WTC11 (cell line): ENCODE data around the gene PTPRG. TPM values are rescaled to one million over a fixed set of nuclear protein-coding genes. Genes with fewer than 3 reads are reported as not detected.

Source experiments
- ATAC-seq: fragments of 200-7000 bp; cut with Tn5 transposase; 2 replicates; pipeline ENCODE4 v1.10.0; 2021; ENCODE audit warnings: mild to moderate bottlenecking, moderate library complexity
- CTCF ChIA-PET: fragments of 300-600 bp; sonication (Branson Sonifier 250); formaldehyde crosslinking; loops from one replicate; lab custom pipeline; 2021; ENCODE audit warnings: antibody characterized with exemption; lab: Charles Lee
- POLR2A ChIA-PET: fragments of 350-600 bp; sonication (Branson Sonifier 250); formaldehyde crosslinking; loops from one replicate; lab custom pipeline; 2021; ENCODE audit warnings: antibody characterized with exemption; lab: Charles Lee
- DNase-seq: peaks from one replicate; pipeline ENCODE4 v3.0.0; 2021; ENCODE audit warnings: low spot score
- H3K27ac Mint-ChIP-seq: 2 replicates; pipeline ENCODE4 v1.8.0; 2021; ENCODE audit warnings: mixed read lengths
- H3K27me3 Mint-ChIP-seq: 2 replicates; pipeline ENCODE4 v1.8.0; 2021; ENCODE audit warnings: low read depth, mild to moderate bottlenecking, moderate library complexity, mixed read lengths
- H3K36me3 Mint-ChIP-seq: 2 replicates; pipeline ENCODE4 v1.8.0; 2021; ENCODE audit warnings: mixed read lengths
- H3K4me1 Mint-ChIP-seq: 2 replicates; pipeline ENCODE4 v1.8.0; 2022; ENCODE audit warnings: mixed read lengths
- H3K4me3 Mint-ChIP-seq: 2 replicates; pipeline ENCODE4 v1.8.0; 2021; ENCODE audit warnings: mild to moderate bottlenecking, moderate library complexity, mixed read lengths
- H3K9me3 Mint-ChIP-seq: 2 replicates; pipeline ENCODE4 v1.8.0; 2021; ENCODE audit warnings: mixed read lengths
- ATF6 ChIP-seq: sonication (generic); formaldehyde crosslinking; IDR thresholded peaks from 2 replicates; pipeline ENCODE4 v1.8.1; 2023; ENCODE audit warnings: mild to moderate bottlenecking, missing genetic modification reagents
- CREB1 ChIP-seq: sonication (generic); formaldehyde crosslinking; IDR thresholded peaks from 2 replicates; pipeline ENCODE4 v1.8.0; 2023; ENCODE audit warnings: mild to moderate bottlenecking, missing genetic modification reagents
- E2F1 ChIP-seq: sonication (generic); formaldehyde crosslinking; IDR thresholded peaks from 2 replicates; pipeline ENCODE4 v1.8.0; 2022; ENCODE audit warnings: mild to moderate bottlenecking, missing genetic modification reagents
- E2F5 ChIP-seq: sonication (generic); formaldehyde crosslinking; IDR thresholded peaks from 2 replicates; pipeline ENCODE4 v1.8.1; 2022; ENCODE audit warnings: mild to moderate bottlenecking, moderate library complexity, missing genetic modification reagents
- ELF4 ChIP-seq: sonication (generic); formaldehyde crosslinking; IDR thresholded peaks from 2 replicates; pipeline ENCODE4 v1.8.1; 2022; ENCODE audit warnings: low read depth, mild to moderate bottlenecking, moderate library complexity, missing genetic modification reagents
- EMX1 ChIP-seq: fragments of 250-450 bp; sonication (Bioruptor Pico); IDR thresholded peaks from 2 replicates; pipeline ENCODE4 v1.8.0; 2021; ENCODE audit warnings: mild to moderate bottlenecking
- FOXP4 ChIP-seq: sonication (generic); formaldehyde crosslinking; IDR thresholded peaks from 2 replicates; pipeline ENCODE4 v1.8.0; 2022; ENCODE audit warnings: mild to moderate bottlenecking, missing genetic modification reagents
- GABPB1 ChIP-seq: sonication (generic); formaldehyde crosslinking; IDR thresholded peaks from 2 replicates; pipeline ENCODE4 v1.8.1; 2023; ENCODE audit warnings: mild to moderate bottlenecking, missing genetic modification reagents
- GTF2I ChIP-seq: fragments of 250-450 bp; sonication (Bioruptor Pico); conservative IDR thresholded peaks from 2 replicates; pipeline ENCODE4 v1.4.0; 2021; ENCODE audit warnings: mild to moderate bottlenecking
- IRF2 ChIP-seq: sonication (generic); formaldehyde crosslinking; IDR thresholded peaks from 2 replicates; pipeline ENCODE4 v1.8.0; 2022; ENCODE audit warnings: low read depth, missing genetic modification reagents, borderline replicate concordance
- JAZF1 ChIP-seq: fragments of 250-450 bp; sonication (Bioruptor Pico); IDR thresholded peaks from 2 replicates; pipeline ENCODE4 v1.9.0; 2021; ENCODE audit warnings: moderate library complexity, mild to moderate bottlenecking, inconsistent platforms
- MAX ChIP-seq: sonication (generic); formaldehyde crosslinking; IDR thresholded peaks from 2 replicates; pipeline ENCODE4 v1.8.0; 2022; ENCODE audit warnings: mild to moderate bottlenecking, missing genetic modification reagents
- MXD4 ChIP-seq: fragments of 250-450 bp; sonication (Bioruptor Pico); IDR thresholded peaks from 2 replicates; pipeline ENCODE4 v1.8.0; 2021; ENCODE audit warnings: mild to moderate bottlenecking, moderate library complexity, borderline replicate concordance
- NFATC4 ChIP-seq: fragments of 250-450 bp; sonication (Bioruptor Pico); IDR thresholded peaks from 2 replicates; pipeline ENCODE4 v1.9.0; 2021; ENCODE audit warnings: mild to moderate bottlenecking
- OVOL2 ChIP-seq: fragments of 250-450 bp; sonication (Bioruptor Pico); IDR thresholded peaks from 2 replicates; pipeline ENCODE4 v1.9.0; 2021; ENCODE audit warnings: mild to moderate bottlenecking, borderline replicate concordance
- PRRX2 ChIP-seq: fragments of 250-450 bp; sonication (Bioruptor Pico); IDR thresholded peaks from 2 replicates; pipeline ENCODE4 v1.8.0; 2021; ENCODE audit warnings: mild to moderate bottlenecking
- RORB ChIP-seq: fragments of 250-450 bp; sonication (Bioruptor Pico); IDR thresholded peaks from 2 replicates; pipeline ENCODE4 v1.9.0; 2021; ENCODE audit warnings: mild to moderate bottlenecking
- SMAD3 ChIP-seq: sonication (generic); formaldehyde crosslinking; IDR thresholded peaks from 2 replicates; pipeline ENCODE4 v1.8.0; 2022; ENCODE audit warnings: missing genetic modification reagents, mild to moderate bottlenecking, borderline replicate concordance
- TCF7 ChIP-seq: sonication (generic); formaldehyde crosslinking; IDR thresholded peaks from 2 replicates; pipeline ENCODE4 v1.8.0; 2022; ENCODE audit warnings: mild to moderate bottlenecking, low read depth, missing genetic modification reagents, moderate library complexity
- TEAD1 ChIP-seq: sonication (generic); formaldehyde crosslinking; IDR thresholded peaks from 2 replicates; pipeline ENCODE4 v1.8.0; 2022; ENCODE audit warnings: mild to moderate bottlenecking, missing genetic modification reagents
- TP53 ChIP-seq: sonication (generic); formaldehyde crosslinking; IDR thresholded peaks from 2 replicates; pipeline ENCODE4 v1.8.1; 2023; ENCODE audit warnings: mild to moderate bottlenecking, missing genetic modification reagents
- USF1 ChIP-seq: sonication (generic); formaldehyde crosslinking; IDR thresholded peaks from 2 replicates; pipeline ENCODE4 v1.8.0; 2022; ENCODE audit warnings: mild to moderate bottlenecking, missing genetic modification reagents
- ZNF121 ChIP-seq: sonication (generic); formaldehyde crosslinking; IDR thresholded peaks from 2 replicates; pipeline ENCODE4 v1.8.0; 2023; ENCODE audit warnings: missing genetic modification reagents
- ZSCAN18 ChIP-seq: fragments of 250-450 bp; sonication (Bioruptor Pico); IDR thresholded peaks from 2 replicates; pipeline ENCODE4 v2.1.2; 2022; ENCODE audit warnings: mild to moderate bottlenecking, moderate library complexity
- total RNA-seq: library from RNA; stranded (reverse); gene quantifications from 3 replicates; pipeline ENCODE4 v1.2.3, GENCODE V29; 2021

The PTPRG gene
- total RNA-seq, 1 experiment from 2014 or later: 106 TPM

GRCh38 chr3:62237286-62237948, 676.0 kb downstream of the PTPRG start:
- Mint-ChIP-seq H3K36me3 (0 out of 2 replicates have a peak, but pooled peaks cover 2% of the 10 kb centered on the region), H3K4me3 (no peak overlapping the region), H3K27me3 (no peaks in the 10 kb centered on the region), H3K27ac (no peak overlapping the region)
- ChIA-PET CTCF (interaction anchor here (0.8 kb wide), 1 partner anchor 8 kb away, joined by 3 read pairs; no protein-coding TSS in a partner anchor), POLR2A (no interaction called here)
- ATAC-seq (no peak), DNase-seq (no peak)
- no peak for TF ChIP-seq TEAD1 (CRISPR knock-in tag)
- no peak for TF ChIP-seq OVOL2 (CRISPR knock-in tag)
- TF ChIP-seq GABPB1 (CRISPR knock-in tag): no peak
- no peak for TF ChIP-seq MAX (CRISPR knock-in tag)
- no peak for TF ChIP-seq ELF4
- TF ChIP-seq, all 79 proteins: peak for 0
- Mint-ChIP-seq H3K9me3 (no peaks in the 10 kb centered on the region), H3K4me1 (peaks cover 31% of the 10 kb centered on the region)

- ATAC-seq: no peak
- CTCF ChIA-PET: no interaction called here
- no peak overlapping the region for H3K4me3 Mint-ChIP-seq
- H3K9me3 Mint-ChIP-seq: no peaks in the 10 kb centered on the region
- no peak overlapping the region for H3K27ac Mint-ChIP-seq
- no peaks in the 10 kb centered on the region for H3K27me3 Mint-ChIP-seq
- H3K4me1 Mint-ChIP-seq: peaks cover 31% of the 10 kb centered on the region
- TF ChIP-seq NFATC4 (CRISPR knock-in tag) (no peak), JAZF1 (CRISPR knock-in tag) (no peak), ZSCAN18 (CRISPR knock-in tag) (no peak), ZNF121 (CRISPR knock-in tag) (no peak), SMAD3 (CRISPR knock-in tag) (no peak), EMX1 (CRISPR knock-in tag) (no peak), RORB (CRISPR knock-in tag) (no peak), E2F5 (CRISPR knock-in tag) (no peak), TCF7 (no peak), IRF2 (CRISPR knock-in tag) (no peak), GTF2I (CRISPR knock-in tag) (no peak), TP53 (CRISPR knock-in tag) (no peak), USF1 (CRISPR knock-in tag) (no peak), PRRX2 (CRISPR knock-in tag) (no peak), MXD4 (no peak)
- DNase-seq: no peak
- 0 out of 2 replicates have a peak, but pooled peaks cover 2% of the 10 kb centered on the region for H3K36me3 Mint-ChIP-seq
- POLR2A ChIA-PET: no interaction called here
Measured at GRCh38 chr3:62238003-62238402, 676.6 kb downstream of the PTPRG start.

- H3K27me3 Mint-ChIP-seq: no peaks in the 10 kb centered on the region
- DNase-seq (no peak), ATAC-seq (no peak)
- POLR2A ChIA-PET: no interaction called here
- H3K27ac Mint-ChIP-seq: no peak overlapping the region
- H3K36me3 Mint-ChIP-seq: 0 out of 2 replicates have a peak, but pooled peaks cover 2% of the 10 kb centered on the region
- H3K9me3 Mint-ChIP-seq: no peaks in the 10 kb centered on the region
- CTCF ChIA-PET: no interaction called here
- no peak overlapping the region for H3K4me3 Mint-ChIP-seq
- peaks cover 31% of the 10 kb centered on the region for H3K4me1 Mint-ChIP-seq
- TF ChIP-seq FOXP4 (CRISPR knock-in tag) (no peak), PRRX2 (CRISPR knock-in tag) (no peak), ATF6 (CRISPR knock-in tag) (no peak), E2F1 (CRISPR knock-in tag) (no peak), CREB1 (CRISPR knock-in tag) (no peak)
Measured at GRCh38 chr3:62238431-62238830, 677.1 kb downstream of the PTPRG start.
